Activated CD4-positive, alpha-beta T cell treated with anti-CD3 and anti-CD28 coated beads, Interleukin-2, Interleukin-6, amounts not matched to agents 100 ng/mL and 50 ng/mL, durations not matched to agents 16 hours and 8 hours (primary cell): Measurements from ENCODE around the gene OR2L13.
"Not testable (repeated sequence)": the region's sequence is repeated elsewhere in the genome, so short reads cannot be mapped to it uniquely, and the experiment has no call there.

ENCODE experiments used
- DNase-seq: peaks from one replicate; pipeline ENCODE4 v3.0.0-alpha.2; 2020

OR2L13 gene, protein sequence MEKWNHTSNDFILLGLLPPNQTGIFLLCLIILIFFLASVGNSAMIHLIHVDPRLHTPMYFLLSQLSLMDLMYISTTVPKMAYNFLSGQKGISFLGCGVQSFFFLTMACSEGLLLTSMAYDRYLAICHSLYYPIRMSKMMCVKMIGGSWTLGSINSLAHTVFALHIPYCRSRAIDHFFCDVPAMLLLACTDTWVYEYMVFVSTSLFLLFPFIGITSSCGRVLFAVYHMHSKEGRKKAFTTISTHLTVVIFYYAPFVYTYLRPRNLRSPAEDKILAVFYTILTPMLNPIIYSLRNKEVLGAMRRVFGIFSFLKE

DNA sequence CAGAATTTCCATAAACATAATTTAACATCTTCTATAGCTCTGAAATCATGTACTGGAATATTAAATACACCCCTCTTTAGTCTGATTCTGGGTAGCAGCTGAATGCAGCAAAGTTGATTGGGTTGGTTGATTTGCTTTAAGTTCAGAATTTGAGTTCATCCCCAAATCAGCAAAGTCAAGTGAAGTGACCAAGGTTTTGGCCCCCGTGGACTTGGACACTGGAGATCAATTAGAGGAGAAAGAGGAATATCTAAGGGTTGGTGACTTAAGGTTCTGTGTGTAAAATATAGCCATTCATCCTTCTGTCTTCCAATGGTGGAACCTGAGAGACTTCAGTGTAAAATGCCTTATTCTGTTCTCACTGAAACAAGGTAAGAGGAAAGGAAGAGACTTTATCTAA lies at the start of gene OR2L13:
OR2L13 (plus strand) TSS at position 301 of the 400 bp plus-strand sequence. CDS start 4,192 bp downstream, outside the sequence.
- no peak for DNase-seq

DNA sequence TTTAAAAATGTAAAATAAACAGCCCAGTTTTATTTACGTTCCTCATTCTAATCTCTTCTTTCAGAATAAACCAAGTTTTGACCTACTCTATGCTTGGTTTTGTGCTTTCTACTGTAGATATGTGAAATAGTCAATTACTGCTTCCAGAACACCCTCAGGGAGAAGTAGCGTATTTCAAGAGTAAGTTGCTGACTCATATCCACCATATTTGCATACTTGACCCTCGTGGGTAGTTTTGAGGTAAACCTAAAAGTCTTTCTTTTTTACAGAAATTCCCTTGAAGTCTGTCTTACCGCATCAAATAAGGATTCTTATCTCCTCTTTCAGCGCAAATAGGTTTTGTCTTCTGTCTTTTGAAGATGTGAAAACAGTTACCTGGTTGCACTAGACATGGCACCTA lies 49.8 kb upstream of the OR2L13 start:
- no peak for DNase-seq

DNA sequence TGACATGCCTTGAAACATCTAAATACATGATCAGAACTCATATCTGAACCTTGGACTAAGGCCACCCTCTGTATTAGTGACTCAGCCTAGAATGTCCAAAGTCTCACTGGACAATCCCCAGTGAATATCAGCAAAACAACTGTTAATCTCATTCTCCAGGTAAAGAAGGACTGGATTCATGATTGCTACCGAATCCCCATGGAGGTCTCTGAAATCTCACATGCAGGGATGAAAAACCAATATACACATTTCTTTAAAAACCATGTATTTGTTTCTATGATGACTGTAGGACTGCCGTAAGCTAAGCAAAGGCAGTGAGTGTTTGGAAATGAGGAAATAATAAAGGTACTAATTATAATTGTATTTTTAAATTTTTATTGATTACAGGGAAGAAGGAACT lies 48.4 kb upstream of the OR2L13 start, which contains the start of gene OR2L3:
OR2L3 (plus strand) TSS at position 301 of the 400 bp plus-strand sequence. CDS start 13,846 bp downstream, outside the sequence.
- DNase-seq: no peak

DNA sequence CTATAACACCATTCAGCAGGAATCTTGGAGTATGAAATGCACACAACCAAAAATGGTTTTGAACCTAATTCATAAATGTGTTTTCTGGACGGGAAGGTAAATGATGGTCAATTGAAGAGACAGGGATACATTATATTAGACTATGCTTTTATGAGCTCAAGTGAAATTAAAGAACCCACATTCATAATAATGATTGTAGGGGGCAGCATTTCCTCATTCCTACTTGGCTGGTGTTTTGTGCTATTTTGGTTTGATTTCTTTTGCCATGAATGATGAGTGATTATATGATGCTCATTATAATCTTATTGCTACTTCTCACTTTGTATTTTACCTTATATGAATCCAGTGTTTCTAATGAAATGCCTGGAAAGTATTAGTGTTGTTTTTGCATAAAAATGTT lies 48.0 kb upstream of the OR2L13 start:
- no peak for DNase-seq

DNA sequence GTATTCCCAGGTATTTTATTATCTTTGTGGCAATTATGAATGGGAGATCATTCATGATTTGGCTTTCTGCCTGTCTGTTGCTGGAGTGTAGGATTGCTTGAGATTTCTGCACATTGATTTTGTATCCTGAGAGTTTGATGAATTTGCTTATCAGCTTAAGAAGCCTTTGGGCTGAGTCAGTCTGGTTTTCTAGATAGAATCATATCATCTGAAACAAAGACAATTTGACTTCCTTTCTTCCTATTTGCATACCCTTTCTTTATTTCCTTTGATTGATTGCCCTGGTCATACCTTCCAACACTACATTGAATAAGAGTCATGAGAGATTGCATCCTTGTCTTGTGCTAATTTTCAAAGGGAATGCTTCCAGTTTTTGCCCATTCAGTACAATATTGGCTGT lies 40.3 kb upstream of the OR2L13 start:
- no peak for DNase-seq

DNA sequence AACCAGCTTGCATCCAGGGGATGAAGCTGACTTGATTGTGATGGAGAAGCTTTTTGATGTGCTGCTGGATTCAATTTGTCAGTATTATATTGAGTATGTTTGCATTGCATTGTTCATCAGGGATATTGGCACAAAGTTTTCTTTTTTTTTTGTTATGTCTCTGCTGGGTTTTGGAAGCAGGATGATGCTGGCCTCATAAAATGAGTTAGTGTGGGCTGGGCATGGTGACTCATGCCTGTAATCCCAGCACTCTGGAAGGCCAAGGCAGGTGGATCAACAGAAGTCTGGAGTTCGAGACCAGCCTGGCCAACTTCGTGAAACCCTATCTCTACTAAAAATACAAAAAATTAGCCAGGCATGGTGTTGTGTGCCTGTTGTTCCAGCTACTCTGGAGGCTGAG lies 39.7 kb upstream of the OR2L13 start:
- no peak for DNase-seq

DNA sequence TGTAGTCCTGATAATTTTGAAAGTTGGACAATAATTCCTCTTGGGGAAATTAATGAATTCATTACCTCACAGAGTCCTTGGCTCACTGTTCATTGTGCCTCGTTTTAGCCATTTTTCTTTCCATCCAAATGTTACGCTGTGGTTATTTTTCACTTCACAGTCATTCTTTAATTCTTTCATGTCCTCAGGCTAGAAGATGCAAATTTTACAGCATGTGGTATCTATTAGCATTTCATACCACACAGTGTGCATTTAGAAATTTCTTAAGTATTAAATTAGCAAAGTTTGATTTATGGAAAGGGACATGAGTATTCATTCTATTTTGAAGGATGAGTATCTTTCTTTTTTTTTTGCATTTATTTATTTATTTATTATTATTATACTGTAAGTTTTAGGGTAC lies 29.9 kb upstream of the OR2L13 start:
- DNase-seq: no peak

DNA sequence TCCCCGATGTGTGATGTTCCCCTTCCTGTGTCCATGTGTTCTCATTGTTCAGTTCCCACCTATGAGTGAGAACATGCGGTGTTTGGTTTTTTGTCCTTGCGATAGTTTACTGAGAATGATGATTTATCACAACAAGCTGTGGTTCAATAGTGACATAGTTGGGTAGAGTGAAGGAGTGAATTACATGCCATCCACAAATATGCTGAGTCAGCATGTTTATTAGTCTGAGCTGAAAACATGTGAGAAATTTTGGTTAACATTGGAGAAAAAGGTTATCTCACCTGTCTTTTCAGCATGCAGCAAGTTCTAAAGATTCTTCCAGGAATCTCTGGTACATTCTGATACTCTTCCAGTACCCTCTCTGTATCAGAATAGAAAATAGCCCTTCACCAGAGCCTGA lies 29.4 kb upstream of the OR2L13 start:
- no peak for DNase-seq

DNA sequence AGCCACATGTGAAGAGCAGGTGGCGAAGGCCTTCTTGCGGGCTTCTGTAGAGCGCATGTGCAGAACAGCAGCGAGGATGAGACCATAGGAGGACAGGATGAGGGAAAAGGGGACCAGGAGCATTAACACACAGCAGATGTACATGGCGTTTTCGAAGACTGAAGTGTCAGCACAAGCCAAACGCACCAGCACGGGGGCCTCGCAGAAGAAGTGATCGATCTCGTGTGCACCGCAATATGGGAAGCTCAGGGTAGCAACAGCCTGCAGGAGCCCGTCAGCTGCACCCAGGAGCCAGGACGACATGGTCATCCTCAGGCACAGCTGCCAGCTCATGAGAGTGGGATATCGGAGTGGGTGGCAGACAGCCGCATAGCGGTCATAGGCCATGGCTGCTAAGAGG lies 11.1 kb upstream of the OR2L13 start:
- DNase-seq: not testable (repeated sequence)

DNA sequence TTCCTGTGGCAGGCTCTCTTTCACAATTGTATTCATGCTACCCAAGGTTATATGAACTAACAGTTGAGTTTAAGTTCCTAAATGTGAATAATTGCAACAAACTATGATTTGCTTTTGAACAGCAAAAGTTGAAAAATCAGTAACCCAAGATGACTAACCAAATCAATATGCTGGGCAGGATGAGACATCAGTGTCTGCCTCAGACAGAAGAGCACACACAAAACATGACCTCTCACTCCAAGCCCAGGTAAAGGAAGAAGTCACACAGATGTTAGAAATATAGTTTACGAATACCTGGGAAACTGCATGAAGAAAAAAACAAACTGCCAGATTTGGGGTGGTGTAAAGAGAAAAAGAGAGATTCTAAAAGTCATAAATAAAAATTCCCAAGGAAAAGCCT lies 3.5 kb downstream of the OR2L13 start:
- DNase-seq: no peak

DNA sequence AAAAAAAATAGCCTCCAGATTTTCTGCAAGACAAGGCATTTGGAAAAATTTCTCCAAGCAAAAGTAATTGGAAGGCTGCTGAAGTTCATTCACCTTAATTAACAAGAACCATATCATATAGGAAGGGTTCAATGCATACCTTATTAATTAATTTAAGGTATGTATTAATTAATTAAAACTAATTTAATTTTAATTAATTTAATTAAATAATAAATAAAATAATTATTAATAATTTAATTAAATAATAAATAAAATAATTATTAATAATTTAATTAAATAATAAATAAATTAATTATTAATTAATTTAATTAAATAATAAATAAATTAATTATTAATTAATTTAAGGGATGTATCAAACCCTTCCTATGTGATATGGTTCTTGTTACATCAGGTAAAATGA lies 7.9 kb downstream of the OR2L13 start:
- no peak for DNase-seq

DNA sequence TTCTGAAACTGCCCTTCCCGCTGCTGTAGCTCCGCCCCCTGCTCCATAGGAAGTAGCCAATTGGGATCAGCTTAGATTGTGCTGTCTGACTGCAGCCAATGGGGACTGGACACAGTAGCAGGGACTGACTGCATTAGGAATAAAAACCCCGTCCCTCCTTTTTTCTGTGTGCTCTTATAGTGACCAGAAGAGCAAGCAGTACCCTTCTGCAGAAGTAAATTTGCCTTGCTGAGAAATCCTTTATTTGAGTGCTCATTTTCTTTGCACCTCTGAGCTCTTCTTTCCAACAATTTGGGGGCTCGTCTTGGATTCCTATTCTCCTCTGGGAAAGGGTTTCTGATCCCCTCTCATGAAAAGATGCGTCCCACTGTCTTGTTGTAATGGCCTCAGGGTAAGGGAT lies 16.2 kb downstream of the OR2L13 start:
- no peak for DNase-seq

DNA sequence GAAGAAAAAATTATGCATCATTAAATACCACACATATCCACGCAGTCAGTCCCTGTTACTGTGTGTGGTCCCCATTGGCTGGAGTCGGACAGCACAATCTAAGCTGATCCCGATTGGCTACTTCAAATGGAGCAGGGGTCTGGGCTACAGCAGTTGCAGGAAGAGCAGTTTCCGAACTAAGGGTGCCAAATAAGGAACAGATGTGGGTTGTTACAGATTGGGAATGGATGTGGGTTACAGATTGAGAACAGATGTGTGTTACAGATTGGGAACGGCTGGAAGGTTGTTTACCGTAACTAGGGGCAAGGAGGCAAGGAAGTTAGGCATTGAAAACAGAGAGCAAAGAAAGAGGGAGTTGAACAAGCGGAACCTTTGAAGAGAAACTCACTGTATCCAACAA lies 19.9 kb downstream of the OR2L13 start:
- no peak for DNase-seq

DNA sequence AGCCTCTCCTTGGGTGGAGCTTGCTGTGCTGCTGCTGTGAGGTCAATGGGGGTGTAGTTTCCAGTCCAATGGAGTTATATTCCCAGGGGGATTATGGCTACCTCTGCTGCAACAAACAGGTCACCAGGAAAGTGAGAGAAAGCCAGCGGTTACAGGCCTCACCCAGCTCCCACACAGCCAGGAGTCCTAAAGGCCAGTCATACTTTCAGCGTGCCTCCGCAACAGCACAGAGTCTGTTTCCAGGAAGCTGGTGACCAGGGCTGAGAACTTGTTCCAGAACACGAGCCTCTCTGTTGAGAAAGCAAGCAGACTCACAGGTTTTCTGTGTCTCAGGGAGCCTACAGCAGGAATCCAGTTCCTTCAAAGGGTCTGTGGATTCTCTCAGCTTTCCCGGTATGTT lies 32.7 kb downstream of the OR2L13 start:
- DNase-seq: no peak

DNA sequence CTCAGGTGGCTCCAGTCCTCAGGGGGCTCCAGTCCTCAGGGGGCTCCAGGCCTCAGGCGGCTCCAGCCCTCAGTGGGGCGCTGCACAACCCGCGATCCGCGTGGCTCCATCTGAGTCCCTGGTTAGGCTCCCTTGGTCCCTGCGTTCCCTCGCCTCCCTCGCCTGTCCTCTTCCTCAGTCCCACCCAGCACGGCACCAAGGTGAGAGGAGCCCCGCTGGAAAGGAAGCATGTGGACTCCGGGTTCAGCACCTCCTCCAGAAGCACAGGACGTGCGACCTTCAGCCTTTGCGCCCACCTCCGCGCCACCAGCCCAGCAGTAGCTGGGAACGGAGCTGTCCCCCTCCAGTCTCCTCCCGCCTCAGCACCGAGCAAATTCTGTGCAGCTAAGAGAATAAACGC lies 41.8 kb downstream of the OR2L13 start:
- no peak for DNase-seq

DNA sequence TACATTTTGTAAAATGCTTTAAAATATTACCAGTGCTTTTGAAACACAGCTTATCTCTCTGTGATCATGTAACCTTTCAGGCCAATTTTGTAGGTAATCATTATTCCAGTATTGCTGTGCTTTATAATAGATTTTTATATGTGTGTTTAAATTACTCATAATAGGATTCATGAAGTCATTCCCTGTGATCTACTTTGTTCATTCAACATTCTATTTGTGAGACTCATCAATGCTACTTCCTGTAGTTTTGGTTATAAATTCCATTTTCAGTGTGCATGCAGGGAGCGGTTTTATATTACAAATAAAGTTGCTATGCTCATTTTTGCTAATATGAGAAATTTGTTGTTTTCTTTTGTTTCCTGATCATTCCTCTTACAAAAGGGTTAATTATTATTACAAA lies 45.9 kb downstream of the OR2L13 start:
- no peak for DNase-seq

DNA sequence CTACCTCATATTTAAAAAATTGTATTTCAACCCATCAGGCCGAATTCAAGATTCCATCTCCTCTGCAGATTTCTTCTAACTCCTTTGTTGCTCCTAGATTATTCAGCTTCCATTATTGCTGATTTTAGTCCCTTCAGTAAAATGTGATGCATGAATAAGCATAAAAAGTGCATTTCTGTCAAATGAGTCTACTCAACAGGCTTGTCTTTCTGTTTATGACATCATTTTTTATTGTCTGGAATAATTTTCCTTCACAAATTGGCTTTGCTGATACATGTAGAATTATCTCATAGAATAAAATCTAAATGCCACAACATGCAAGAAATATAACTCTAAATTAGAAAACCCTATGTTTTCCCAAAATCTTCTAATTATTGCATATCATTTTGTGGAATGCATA lies 48.3 kb downstream of the OR2L13 start:
- DNase-seq: no peak

DNA sequence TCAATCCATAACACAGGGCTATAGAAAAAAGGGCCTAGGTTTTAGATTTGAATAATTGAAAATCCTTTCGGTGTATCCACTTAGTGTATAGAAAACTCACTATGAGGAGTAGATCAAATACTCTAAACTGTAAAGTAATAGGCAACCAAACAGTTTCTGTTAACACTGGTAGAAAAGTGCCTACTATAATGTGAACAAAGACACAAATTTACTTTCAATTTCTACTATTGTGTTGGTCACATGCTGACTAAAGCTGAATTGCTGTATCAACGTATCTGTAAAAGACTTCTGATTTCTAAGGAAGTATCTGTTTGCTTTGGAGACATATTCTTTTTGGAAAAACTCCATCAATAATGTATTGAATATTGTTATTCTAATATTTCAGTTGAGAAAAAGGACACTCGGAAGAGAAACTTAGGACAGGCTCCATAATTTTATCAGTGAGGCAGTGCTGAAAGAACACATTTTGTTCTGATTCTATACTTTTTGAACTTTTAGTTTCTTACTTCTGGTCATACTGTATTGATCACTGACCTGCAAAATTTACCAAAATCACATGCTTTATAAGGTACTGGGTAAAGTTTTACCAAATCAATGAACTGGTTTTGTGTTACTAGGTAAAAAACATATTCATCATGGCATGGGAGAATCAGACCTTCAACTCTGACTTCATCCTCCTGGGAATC lies 49.7 kb downstream of the OR2L13 start, which contains the start of gene OR2M5:
OR2M5 (plus strand) TSS at position 636 of the 686 bp plus-strand sequence; CDS start at position 636, 0 bp downstream.
- DNase-seq: no peak
